ENCODE results near the gene SYT5. TPM values are rescaled to one million over a fixed set of nuclear protein-coding genes. Genes with fewer than 3 reads are reported as not detected.
A peak's percentile ranks its signal among the peaks of the same experiment; 100 is the strongest.
"Not testable (repeated sequence)": the region's sequence is repeated elsewhere in the genome, so short reads cannot be mapped to it uniquely, and the experiment has no call there.

SYT5 gene
- polyA plus RNA-seq, 1 donor (not counting 4 experiments of a cell fraction or from before 2014, with no cell fraction given): 0.33 TPM

DNA sequence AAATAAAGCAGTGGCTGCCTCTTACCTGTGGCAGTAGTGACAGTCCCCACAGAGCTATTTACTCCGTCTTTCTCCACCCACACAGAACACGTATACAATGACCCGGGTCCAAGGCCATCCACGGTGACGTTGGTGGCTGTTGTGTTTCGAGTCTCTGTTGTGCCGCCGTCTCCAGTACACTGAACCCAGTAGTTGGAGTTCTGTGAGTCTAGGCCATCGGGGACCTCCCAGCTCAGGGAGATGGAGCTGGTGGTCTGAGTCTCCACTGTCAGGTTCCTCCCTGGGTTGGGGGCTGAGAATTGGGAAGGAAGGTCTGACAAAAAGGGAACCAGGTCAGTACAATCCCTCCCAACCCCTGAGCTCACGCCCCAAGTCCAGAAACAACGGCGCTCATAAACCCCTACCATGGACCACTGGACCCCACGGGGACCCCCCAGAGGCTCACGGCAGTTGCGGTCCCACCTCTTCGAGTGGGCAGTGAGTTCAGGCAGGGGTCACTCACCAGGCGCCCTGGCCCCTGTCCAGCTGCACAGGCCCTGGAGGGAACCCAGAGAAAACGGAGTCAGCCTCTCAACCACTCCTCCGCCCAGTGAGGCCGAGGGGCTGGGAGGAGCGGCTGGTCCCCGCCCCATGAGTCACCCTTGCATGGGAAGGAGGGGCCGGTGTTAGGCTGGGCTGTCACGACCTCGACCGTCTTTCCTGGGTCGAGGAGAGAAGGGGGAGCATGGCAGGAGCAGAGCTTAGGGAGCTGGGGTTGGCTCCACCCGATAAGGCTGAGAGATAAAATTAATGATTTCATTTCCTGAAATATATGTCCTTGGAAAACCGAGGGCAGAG is 26.8 kb upstream of the SYT5 start:
- DNase-seq (ENCODE audit: low read depth, low spot score) (peak; percentile 59), FAIRE-seq (no peak)
- no peak overlapping the region for H3K4me3 ChIP-seq (ENCODE audit: control insufficient read depth in 2 of 3, extremely low read depth in 1 of 3, insufficient read depth in 2 of 3, low read depth in 1 of 3, low read length in 3 of 3)

DNA sequence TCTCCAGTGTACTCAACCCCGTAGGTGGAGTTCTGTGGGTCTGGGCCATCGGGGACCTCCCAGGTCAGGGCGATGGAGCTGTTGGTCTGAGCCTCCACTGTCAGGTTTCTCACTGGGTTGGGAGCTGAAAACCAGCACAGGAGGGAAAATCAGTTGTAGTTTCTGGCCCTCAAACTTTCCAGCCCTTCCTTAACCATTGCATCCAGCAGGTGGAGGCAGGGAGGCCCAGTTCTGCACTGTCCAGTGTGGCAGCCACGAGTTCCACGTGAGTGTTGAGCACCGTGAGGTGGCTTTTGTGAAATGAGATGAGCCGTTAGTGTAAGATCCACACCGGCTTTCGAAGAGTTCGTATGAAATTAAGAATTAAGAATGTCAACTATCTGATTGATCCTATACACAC is 22.1 kb upstream of the SYT5 start:
- H3K79me2 ChIP-seq (ENCODE audit: control insufficient read depth, insufficient read depth, low read length); H3K4me1 ChIP-seq (ENCODE audit: control insufficient read depth, extremely low read depth, insufficient read depth, low read length); H3K4me3 ChIP-seq (ENCODE audit: control insufficient read depth in 2 of 3, extremely low read depth in 1 of 3, insufficient read depth in 2 of 3, low read depth in 1 of 3, low read length in 3 of 3); H3K9me1 ChIP-seq (ENCODE audit: control insufficient read depth, extremely low read depth, insufficient read depth, low read length); dilution Hi-C loops (cut with MboI; ENCODE audit: extremely low pct_ligation_motif_present, low sequenced_read_pairs); H3K4me2 ChIP-seq (ENCODE audit: control insufficient read depth, extremely low read depth, insufficient read depth, low read depth, low read length); H3K9ac ChIP-seq (ENCODE audit: control insufficient read depth, extremely low read depth, insufficient read depth, low read length); H2AFZ ChIP-seq (ENCODE audit: control insufficient read depth, low read length); H3K27ac ChIP-seq (ENCODE audit: control insufficient read depth, insufficient read depth, low read length); H4K20me1 ChIP-seq (ENCODE audit: control insufficient read depth, extremely low read depth, insufficient read depth, low read length); H3K36me3 ChIP-seq (ENCODE audit: control insufficient read depth in 2 of 2, extremely low read depth in 1 of 2, insufficient read depth in 2 of 2, low read length in 2 of 2); FAIRE-seq; DNase-seq (ENCODE audit: low read depth, low spot score); H3K27me3 ChIP-seq (ENCODE audit: control insufficient read depth, extremely low read depth, insufficient read depth, low read length); H3K9me3 ChIP-seq (ENCODE audit: control insufficient read depth, low read depth, low read length): not testable (repeated sequence)
- TF ChIP-seq, protein P1, sequence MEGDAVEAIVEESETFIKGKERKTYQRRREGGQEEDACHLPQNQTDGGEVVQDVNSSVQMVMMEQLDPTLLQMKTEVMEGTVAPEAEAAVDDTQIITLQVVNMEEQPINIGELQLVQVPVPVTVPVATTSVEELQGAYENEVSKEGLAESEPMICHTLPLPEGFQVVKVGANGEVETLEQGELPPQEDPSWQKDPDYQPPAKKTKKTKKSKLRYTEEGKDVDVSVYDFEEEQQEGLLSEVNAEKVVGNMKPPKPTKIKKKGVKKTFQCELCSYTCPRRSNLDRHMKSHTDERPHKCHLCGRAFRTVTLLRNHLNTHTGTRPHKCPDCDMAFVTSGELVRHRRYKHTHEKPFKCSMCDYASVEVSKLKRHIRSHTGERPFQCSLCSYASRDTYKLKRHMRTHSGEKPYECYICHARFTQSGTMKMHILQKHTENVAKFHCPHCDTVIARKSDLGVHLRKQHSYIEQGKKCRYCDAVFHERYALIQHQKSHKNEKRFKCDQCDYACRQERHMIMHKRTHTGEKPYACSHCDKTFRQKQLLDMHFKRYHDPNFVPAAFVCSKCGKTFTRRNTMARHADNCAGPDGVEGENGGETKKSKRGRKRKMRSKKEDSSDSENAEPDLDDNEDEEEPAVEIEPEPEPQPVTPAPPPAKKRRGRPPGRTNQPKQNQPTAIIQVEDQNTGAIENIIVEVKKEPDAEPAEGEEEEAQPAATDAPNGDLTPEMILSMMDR (optimal IDR thresholded peaks at IDR 0.05 in 1 of 3, IDR thresholded peaks at IDR 0.05 in 1 of 3, conservative IDR thresholded peaks at IDR 0.05 in 1 of 3; ENCODE audit: extremely low read depth in 1 of 3, insufficient read depth in 2 of 3, low read length in 3 of 3): peak in 2 of 3 experiments; percentile 0 to 6

More for the DNA sequence above, 26.8 kb upstream of the SYT5 start:
- dilution Hi-C loops (cut with MboI; ENCODE audit: extremely low pct_ligation_motif_present, low sequenced_read_pairs): no loop called here
- peaks cover 9% of the 10 kb centered on the region for H3K9me1 ChIP-seq (ENCODE audit: control insufficient read depth, extremely low read depth, insufficient read depth, low read length)
- H3K79me2 ChIP-seq (ENCODE audit: control insufficient read depth, insufficient read depth, low read length): no peaks in the 10 kb centered on the region
- peak overlapping the region; percentile 63 for H3K27ac ChIP-seq (ENCODE audit: control insufficient read depth, insufficient read depth, low read length)
- peaks cover 24% of the 10 kb centered on the region for H3K4me1 ChIP-seq (ENCODE audit: control insufficient read depth, extremely low read depth, insufficient read depth, low read length)
- H3K9me3 ChIP-seq (ENCODE audit: control insufficient read depth, low read depth, low read length): no peaks in the 10 kb centered on the region
- peak overlapping the region; percentile 74 for H3K4me2 ChIP-seq (ENCODE audit: control insufficient read depth, extremely low read depth, insufficient read depth, low read depth, low read length)
- no peak overlapping the region for H2AFZ ChIP-seq (ENCODE audit: control insufficient read depth, low read length)
- H4K20me1 ChIP-seq (ENCODE audit: control insufficient read depth, extremely low read depth, insufficient read depth, low read length): peaks cover 3% of the 10 kb centered on the region
- H3K36me3 ChIP-seq (ENCODE audit: control insufficient read depth in 2 of 2, extremely low read depth in 1 of 2, insufficient read depth in 2 of 2, low read length in 2 of 2): no peaks in the 10 kb centered on the region
- H3K9ac ChIP-seq (ENCODE audit: control insufficient read depth, extremely low read depth, insufficient read depth, low read length): peak overlapping the region; percentile 62
- no peak for TF ChIP-seq EZH2 (IDR thresholded peaks at IDR 0.05; ENCODE audit: low read length)
- TF ChIP-seq, protein P1 (optimal IDR thresholded peaks at IDR 0.05 in 1 of 3, IDR thresholded peaks at IDR 0.05 in 1 of 3, conservative IDR thresholded peaks at IDR 0.05 in 1 of 3; ENCODE audit: extremely low read depth in 1 of 3, insufficient read depth in 2 of 3, low read length in 3 of 3): no peak
- no peaks in the 10 kb centered on the region for H3K27me3 ChIP-seq (ENCODE audit: control insufficient read depth, extremely low read depth, insufficient read depth, low read length)

Data from keratinocyte (primary cell).